Mucosa of rectum (tissue), 2 donors: ENCODE measurements around the gene PLA2R1.

Experiments
- H3K27ac ChIP-seq, 2 donors: one replicate each; pipeline ENCODE4 v1.7.0; 2013; ENCODE audit warnings: inconsistent platforms in 2 of 2, low read depth in 2 of 2, low read length in 2 of 2
- H3K27me3 ChIP-seq, 2 donors: one replicate each; pipeline ENCODE4 v1.7.0; 2013; ENCODE audit warnings: low read length in 2 of 2; ENCODE audit not compliant: control insufficient read depth in 2 of 2, insufficient read depth in 2 of 2
- H3K36me3 ChIP-seq, 2 donors: one replicate each; pipeline ENCODE4 v1.7.0; 2013; ENCODE audit warnings: low read length in 2 of 2; ENCODE audit not compliant: control insufficient read depth in 2 of 2, insufficient read depth in 2 of 2
- H3K4me1 ChIP-seq, 2 donors: one replicate each; pipeline ENCODE4 v1.7.0; 2013; ENCODE audit warnings: low read length in 2 of 2, mild to moderate bottlenecking in 1 of 2; ENCODE audit not compliant: control insufficient read depth in 2 of 2, insufficient read depth in 2 of 2
- H3K4me3 ChIP-seq, 2 donors: one replicate each; pipeline ENCODE4 v1.7.0; 2013; ENCODE audit warnings: low read length in 2 of 2
- H3K9ac ChIP-seq, 2 donors: one replicate each; pipeline ENCODE4 v1.7.0; 2013; ENCODE audit warnings: low read length in 2 of 2, low read depth in 1 of 2, mild to moderate bottlenecking in 1 of 2
- H3K9me3 ChIP-seq, 2 donors: one replicate each; pipeline ENCODE4 v1.7.0; 2013; ENCODE audit warnings: low read length in 2 of 2; ENCODE audit not compliant: control insufficient read depth in 2 of 2
- donor health status: healthy.
- donor health status: Normal muscosa, but diverticular disease.

Gene PLA2R1

DNA sequence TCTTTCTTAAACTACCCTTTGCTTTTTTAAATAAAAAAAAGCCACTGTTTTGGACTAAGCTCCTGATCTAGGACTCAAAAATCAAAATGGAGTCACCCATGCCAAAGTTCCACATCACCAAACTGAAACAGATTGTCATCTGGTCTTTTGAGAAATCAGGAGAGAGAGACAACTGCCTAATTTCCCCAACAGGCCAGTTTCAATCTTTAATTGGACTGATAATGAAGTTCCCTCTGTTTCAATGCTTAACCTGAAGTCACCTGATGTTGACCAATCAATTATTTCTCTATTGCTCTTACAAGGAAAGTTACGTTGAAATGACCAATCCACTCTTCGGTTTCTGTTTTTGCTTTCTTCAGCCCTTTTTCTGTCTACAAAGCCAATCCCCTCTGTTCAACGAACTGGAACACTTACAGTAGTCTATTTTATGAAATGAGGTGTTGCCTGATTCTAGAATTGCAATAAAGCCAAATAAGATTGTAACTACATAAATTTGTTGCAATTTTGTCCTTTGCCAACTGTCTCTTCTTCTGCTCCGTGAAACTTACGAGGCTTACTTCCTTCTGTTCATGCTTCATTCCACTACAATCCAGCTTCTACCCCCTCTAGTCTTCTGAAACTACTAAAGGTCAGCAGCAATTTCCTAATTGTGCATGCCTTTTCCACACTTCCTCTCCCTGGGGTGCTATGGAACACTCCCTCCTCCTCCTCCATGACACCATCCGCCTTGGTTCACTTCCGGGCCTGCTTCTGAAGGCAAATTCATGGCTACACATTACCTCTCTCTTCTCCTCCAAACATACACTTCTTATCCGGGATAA, 169.2 kb downstream of the PLA2R1 start:
- H3K4me1 ChIP-seq = no peaks in the 10 kb centered on the region
- H3K27ac ChIP-seq = no peak overlapping the region
- no peaks in the 10 kb centered on the region for H3K27me3 ChIP-seq
- no peak overlapping the region for H3K4me3 ChIP-seq
- peaks cover 0 to 5% of the 10 kb centered on the region in 2 donors for H3K36me3 ChIP-seq
- H3K9me3 ChIP-seq = no peaks in the 10 kb centered on the region
- H3K9ac ChIP-seq = no peak overlapping the region

DNA sequence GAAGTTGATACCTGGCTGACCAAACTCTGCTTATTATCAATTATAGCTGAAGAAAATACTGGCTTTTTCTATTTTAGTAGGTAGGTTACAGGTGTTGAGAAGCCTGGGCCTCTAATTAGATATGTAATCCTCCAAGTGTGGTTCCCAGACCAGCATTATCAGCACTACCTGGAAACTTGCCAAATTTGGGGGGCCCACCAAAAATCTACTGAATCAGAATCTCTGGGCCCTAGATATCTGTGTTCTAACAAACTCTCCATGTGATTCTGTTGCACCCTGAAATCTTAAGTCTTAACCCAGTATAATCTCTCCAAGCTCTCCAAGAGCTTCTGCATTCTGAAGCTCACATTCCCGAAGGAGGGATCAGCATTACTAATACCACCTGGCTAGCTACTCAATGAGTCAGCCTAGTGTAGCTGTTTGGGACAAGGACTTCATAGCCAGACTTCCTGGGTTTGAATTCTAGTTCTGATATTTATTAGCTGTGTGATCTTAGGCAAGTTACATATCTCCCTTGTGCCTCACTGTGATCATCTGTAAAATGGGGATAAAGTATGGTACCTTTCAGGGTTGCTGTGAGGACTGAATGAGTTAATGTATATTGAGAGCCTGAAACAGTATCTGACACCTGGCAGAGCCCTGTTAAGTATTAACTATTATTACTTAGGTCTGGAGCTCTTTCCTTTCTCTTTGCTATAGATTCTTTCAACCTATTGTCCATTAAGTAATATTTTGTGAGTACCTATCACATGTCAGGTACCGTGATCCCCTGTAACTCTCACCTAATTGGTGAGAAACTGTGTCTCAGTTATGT, 170.3 kb downstream of the PLA2R1 start:
- H3K4me3 ChIP-seq = no peak overlapping the region
- H3K4me1 ChIP-seq = no peaks in the 10 kb centered on the region
- H3K27ac ChIP-seq = no peak overlapping the region
- peaks cover 0 to 5% of the 10 kb centered on the region in 2 donors for H3K36me3 ChIP-seq
- no peaks in the 10 kb centered on the region for H3K9me3 ChIP-seq
- H3K27me3 ChIP-seq = no peaks in the 10 kb centered on the region
- no peak overlapping the region for H3K9ac ChIP-seq

DNA sequence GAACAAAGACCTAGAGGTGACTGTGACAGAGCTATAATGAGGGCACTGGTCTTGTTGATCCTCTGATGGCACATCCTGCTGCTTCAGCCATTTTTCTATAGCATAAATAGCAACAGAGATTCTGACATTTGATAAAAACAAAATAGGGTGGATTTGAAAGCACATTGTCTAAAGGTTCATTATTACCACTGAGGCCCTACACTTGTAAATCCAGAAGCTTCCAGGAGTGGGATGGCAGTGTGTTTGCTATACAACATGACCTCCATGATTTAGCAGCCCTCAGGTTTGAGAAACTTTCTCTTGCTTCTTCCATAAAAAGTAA, 171.2 kb downstream of the PLA2R1 start:
- no peaks in the 10 kb centered on the region for H3K9me3 ChIP-seq
- peaks cover 0 to 5% of the 10 kb centered on the region in 2 donors for H3K36me3 ChIP-seq
- H3K27ac ChIP-seq = no peak overlapping the region
- H3K4me1 ChIP-seq = no peaks in the 10 kb centered on the region
- no peak overlapping the region for H3K4me3 ChIP-seq
- no peaks in the 10 kb centered on the region for H3K27me3 ChIP-seq
- no peak overlapping the region for H3K9ac ChIP-seq

DNA sequence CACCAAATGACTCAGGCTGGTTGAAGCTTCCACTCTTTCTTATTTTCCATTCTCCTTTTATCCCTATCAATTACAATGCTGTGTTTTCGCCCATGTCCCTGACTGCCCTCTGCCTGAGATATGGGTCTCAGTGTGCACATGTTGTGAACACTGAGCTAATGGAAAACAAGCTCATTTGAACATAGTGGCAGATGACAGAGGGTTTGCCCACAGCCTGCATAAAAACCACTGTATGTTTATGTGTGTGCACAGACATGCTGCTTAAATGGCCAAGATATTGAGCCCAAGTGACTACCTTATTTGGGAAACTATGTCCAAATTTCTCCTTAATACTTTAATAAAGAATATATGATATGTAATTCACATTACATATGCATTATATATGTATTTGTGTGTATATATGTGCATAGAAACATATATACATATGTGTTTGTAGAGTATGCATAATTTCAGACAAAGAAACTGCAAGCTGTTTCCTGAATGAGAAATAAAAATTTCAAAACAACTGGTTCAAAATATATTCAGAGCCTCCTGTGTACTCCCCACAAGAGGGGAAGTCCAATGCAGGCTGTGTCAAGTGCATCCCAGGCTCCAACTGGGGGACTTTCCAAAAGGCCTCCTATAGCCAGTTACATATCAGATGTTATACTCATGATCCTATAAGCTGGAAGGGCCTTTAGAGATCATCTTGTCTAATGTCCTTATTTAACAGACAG, 171.7 kb downstream of the PLA2R1 start:
- H3K9me3 ChIP-seq = no peaks in the 10 kb centered on the region
- H3K4me1 ChIP-seq = no peaks in the 10 kb centered on the region

DNA sequence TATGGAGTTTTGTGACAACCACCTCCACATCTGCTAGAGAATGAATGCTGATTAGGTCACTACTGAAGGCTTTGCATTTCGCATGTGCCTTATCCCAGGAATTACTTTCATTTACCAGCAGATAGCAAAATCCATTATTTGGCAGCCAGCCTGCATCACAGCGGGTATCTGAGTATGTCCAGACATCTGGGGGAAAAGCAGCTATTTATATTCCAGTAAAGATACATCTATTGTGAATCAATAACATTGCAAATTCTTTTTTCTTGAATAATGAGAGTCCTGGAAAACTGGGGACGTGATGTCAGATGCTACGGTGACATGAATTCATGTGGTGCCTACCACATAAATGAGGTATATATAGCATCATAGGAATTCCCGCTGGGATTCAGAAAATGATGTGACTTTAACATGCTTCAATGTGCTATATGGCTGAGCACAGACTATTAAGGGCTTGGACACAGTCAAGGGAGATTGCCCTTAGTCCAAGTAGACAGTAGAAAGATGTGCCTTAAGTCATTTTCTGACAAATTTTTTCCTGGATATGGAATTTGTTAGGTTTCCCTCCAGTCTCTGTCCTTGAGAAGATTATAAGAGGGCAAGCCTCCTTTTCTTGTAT, 180.2 kb downstream of the PLA2R1 start:
- Histone ChIP-seq H3K9me3 (no peaks in the 10 kb centered on the region), H3K9ac (no peak overlapping the region), H3K4me1 (no peaks in the 10 kb centered on the region), H3K27me3 (no peaks in the 10 kb centered on the region), H3K36me3 (peaks cover 17 to 25% of the 10 kb centered on the region in 2 donors), H3K4me3 (no peak overlapping the region), H3K27ac (no peak overlapping the region)

More for the DNA sequence above, 171.7 kb downstream of the PLA2R1 start:
- peaks cover 0 to 8% of the 10 kb centered on the region in 2 donors for H3K36me3 ChIP-seq
- no peaks in the 10 kb centered on the region for H3K27me3 ChIP-seq
- no peak overlapping the region for H3K27ac ChIP-seq
- H3K9ac ChIP-seq = no peak overlapping the region
- H3K4me3 ChIP-seq = no peak overlapping the region
